DMS114 treated with DMSO at 0.1 percent for 48 hours (cell line): ENCODE results near the gene CENPX.

ENCODE experiments used
- DNase-seq: peaks from one replicate; lab custom pipeline; 2025; ENCODE audit not compliant: unreplicated experiment; lab: John Stamatoyannopoulos, UW

The CENPX gene

GRCh38 chr17:81999976-82000802 is 22.5 kb downstream of the CENPX start:
- no peak for DNase-seq

DNA sequence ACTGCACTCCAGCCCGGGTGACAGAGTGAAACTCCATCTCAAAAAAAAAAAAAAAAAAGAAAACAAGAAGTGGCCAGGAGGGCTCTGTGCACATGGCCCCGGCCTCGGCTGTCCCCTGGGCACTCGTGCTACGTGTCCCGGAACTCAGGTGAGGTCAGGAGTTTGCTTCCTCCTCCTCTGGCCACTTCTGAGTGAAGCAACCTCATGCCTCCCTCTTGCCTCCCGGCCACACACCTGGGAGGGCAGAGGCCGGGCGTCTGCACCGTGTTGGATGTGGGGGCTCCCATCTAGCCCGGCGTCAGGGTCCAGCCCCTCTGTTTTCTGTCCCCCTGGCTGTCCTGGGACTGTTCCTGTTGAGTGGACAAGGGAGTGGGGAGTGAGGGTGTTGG is 23.1 kb downstream of the CENPX start:
- DNase-seq = no peak

DNA sequence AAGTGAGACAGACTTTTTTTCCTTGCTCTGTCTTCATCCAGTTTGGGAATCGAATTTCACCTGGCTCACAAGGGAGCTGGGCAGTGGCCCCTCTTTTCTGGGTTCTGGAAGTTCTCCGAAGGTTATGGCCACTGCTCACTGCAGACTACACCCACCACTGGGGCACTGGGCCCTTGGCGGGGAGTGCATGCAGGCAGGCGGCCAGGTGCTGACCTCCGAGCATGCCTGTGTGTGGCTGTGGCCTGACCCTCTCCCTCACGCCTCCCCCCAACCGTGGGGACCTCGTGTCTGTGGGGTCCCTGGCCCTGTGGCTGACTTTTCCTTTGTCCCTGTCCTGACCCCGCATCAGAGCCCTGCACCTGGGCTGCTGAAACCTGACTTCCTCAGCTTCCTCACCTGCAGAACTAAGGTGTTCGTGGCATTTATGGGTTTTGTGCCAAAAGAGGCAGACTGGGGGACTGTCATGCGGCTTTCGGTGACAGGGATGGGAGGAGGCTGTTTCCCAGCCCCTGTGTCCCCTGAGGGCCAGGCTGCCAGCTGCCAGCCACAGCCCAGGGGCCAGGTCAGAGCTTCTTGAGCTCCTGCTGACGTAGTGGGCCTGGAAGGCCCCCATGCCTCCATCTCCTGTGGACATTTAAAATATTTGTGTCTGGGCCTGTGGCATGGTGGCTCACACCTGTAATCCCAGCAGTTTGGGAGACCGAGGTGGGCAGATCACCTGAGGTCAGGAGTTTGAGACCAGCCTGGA is 23.8 kb downstream of the CENPX start:
- no peak for DNase-seq

- no peak for DNase-seq
Observed at GRCh38 chr17:81998212-81998611, 24.5 kb downstream of the CENPX start.

GRCh38 chr17:81996757-81997441 is 25.8 kb downstream of the CENPX start:
- DNase-seq = no peak

DNA sequence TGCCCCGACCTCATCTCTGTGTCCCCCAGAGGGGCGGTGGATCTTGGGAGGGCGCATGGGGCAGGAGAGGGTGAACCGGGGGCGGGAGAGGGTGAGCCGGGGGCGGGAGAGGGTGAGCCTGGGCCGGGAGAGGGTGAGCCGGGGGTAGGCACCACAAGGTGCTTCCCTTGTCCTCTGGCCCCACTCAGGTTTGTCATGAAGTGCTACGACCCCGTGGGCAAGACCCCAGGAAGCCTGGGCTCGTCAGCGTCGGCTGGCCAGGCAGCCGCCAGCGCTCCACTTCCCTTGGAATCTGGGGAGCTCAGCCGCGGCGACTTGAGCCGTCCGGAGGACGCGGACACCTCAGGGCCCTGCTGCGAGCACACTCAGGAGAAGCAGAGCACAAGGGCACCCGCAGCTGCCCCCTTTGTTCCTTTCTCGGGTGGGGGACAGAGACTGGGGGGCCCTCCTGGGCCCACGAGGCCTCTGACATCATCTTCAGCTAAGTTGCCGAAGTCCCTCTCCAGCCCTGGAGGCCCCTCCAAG is 26.4 kb downstream of the CENPX start:
- no peak for DNase-seq

GRCh38 chr17:81995463-81996231 is 27.0 kb downstream of the CENPX start:
- no peak for DNase-seq

GRCh38 chr17:81994593-81995462 is 27.9 kb downstream of the CENPX start:
- no peak for DNase-seq

DNA sequence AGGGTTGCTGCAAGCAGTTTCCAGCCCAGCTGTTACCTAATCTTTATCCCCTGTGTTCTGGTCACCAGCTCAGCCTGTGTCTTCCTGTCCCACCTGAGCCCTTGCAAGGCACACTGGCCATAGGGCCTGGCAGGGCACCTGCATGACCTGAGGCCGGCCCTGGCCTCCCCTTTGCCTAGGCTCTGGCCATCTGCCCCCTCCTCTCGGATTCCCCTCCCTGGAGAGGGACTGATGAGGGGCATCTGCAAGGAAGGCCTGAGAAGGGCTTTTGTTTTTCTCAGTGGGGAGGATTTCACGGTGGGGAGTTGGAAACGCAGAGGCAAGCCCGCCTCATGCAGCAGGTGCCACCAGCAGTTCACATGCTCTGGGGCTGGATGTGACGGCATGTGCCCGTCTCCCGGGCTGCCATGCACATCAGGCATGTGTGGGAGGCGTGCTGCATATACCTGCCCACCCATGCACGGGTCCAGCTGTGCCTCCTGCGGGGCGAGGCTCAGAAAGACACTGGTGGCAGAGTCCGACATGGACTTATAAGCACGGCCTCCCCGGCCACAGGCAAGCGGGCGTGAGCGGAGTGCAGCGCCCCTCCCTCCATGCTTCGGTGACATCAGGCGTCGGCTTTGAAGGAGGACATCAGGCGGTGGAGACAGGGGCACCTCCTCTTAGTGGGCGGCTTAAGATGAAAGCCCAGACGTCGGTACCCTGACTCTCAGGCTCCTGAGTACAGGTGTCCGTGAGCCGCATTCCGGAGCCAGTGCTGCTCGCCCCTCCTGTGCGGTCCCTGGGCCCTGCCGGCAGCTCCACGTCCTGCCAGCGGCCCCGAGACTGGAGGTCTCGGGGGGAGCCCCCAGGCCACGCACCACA is 28.7 kb downstream of the CENPX start:
- no peak for DNase-seq

- DNase-seq = no peak
Observed at GRCh38 chr17:81992306-81993102, 30.2 kb downstream of the CENPX start.

- DNase-seq = no peak
Observed at GRCh38 chr17:81991684-81992305, 30.9 kb downstream of the CENPX start.

- no peak for DNase-seq
Observed at GRCh38 chr17:81990836-81991683, 31.6 kb downstream of the CENPX start.

DNA sequence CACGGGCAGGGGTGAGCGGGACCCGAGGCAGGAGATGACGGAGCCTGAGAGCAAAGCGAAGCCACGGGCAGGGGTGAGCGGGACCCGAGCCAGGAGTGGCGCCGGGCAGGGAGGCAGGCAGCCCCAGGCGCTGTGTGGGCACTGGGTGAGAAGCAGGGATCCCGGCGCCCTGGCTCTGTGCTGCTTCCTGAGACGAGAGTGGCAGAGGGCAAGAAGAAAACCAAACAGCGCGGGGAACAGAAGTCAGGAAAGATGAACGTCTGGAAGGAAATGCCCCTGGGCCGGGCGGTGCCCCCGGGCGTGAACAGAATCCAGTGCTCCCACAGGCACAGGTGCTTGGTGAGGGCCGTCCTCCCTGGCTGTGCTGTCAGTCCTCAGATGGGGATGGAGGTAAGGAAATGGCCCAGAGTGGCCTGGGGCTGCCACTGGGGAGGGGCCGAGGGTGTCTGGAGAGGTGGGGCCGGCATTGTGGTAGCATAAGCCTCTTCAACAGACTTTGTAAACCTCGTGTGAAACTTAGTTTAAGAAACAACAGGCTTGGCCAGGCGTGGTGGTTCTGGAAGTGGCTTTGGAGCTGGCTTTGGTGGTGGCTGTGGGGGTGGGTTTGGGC is 35.4 kb downstream of the CENPX start:
- DNase-seq = no peak

- no peak for DNase-seq
Observed at GRCh38 chr17:81986606-81987005, 36.1 kb downstream of the CENPX start.

- no peak for DNase-seq
Observed at GRCh38 chr17:81984773-81985410, 37.8 kb downstream of the CENPX start.
